K562 (cell line): Measurements from ENCODE around the gene KIF1A.

Source experiments
- ARID2 ChIP-seq: fragments of 450-650 bp; IDR thresholded peaks from 2 replicates; pipeline ENCODE4 v1.6.1; 2017; ENCODE audit warnings: antibody characterized with exemption, mild to moderate bottlenecking
- BHLHE40 ChIP-seq: IDR thresholded peaks from 2 replicates; pipeline ENCODE4 v1.6.1; 2011; ENCODE audit warnings: low read length, improper control_type of control experiment
- FOXK1 ChIP-seq: sonication (generic); formaldehyde crosslinking; IDR thresholded peaks from 2 replicates; pipeline ENCODE4 v1.8.0; 2022; ENCODE audit warnings: missing genetic modification reagents, mild to moderate bottlenecking, borderline replicate concordance
- MXI1 ChIP-seq: IDR thresholded peaks from 2 replicates; pipeline ENCODE4 v1.6.1; 2011; ENCODE audit warnings: low read depth, mild to moderate bottlenecking, improper control_type of control experiment, low read length
- POLR2AphosphoS5 ChIP-seq: IDR thresholded peaks from 2 replicates; pipeline ENCODE4 v1.6.1; 2011; ENCODE audit warnings: mild to moderate bottlenecking, low read depth, low read length, moderate library complexity; ENCODE audit not compliant: control insufficient read depth, insufficient read depth
- RNF2 ChIP-seq: sonication (generic); IDR thresholded peaks from 2 replicates; pipeline ENCODE4 v1.6.1; 2016
- YY1 ChIP-seq, 3 experiments: IDR thresholded peaks; 2 replicates each; pipeline ENCODE4 v1.6.1; 2011; ENCODE audit warnings: low read length in 2 of 3, mild to moderate bottlenecking in 2 of 3, moderate library complexity in 2 of 3, borderline replicate concordance in 1 of 3, control low read depth in 1 of 3, low read depth in 1 of 3; ENCODE audit not compliant: insufficient read depth in 3 of 3, insufficient replicate concordance in 2 of 3, control insufficient read depth in 1 of 3, insufficient read length in 1 of 3; ENCODE audit errors: extremely low read depth in 1 of 3
- ZNF263 ChIP-seq: sonication (generic); formaldehyde crosslinking; IDR thresholded peaks from 2 replicates; pipeline ENCODE4 v1.8.0; 2022; ENCODE audit warnings: mild to moderate bottlenecking, missing genetic modification reagents, borderline replicate concordance
- ZNF347 ChIP-seq: fragments of 450-650 bp; formaldehyde crosslinking; IDR thresholded peaks from 2 replicates; pipeline ENCODE4 v1.4.0; 2020; ENCODE audit warnings: low read depth, mild to moderate bottlenecking, moderate library complexity
- ZNF561 ChIP-seq: fragments of 450-650 bp; formaldehyde crosslinking; conservative IDR thresholded peaks from 2 replicates; pipeline ENCODE4 v1.4.0; 2020; ENCODE audit warnings: mild to moderate bottlenecking, moderate library complexity
- TF ChIP-seq, protein P1 (sequence below), 3 experiments: IDR thresholded peaks in 2 of 3; conservative IDR thresholded peaks in 1 of 3; 2 replicates each; pipeline ENCODE4 v1.5.1; 2011 to 2012; ENCODE audit warnings: low read length in 3 of 3, mild to moderate bottlenecking in 3 of 3, control low read depth in 2 of 3, improper control_type of control experiment in 1 of 3, inconsistent platforms in 1 of 3, low read depth in 1 of 3, mixed read lengths in 1 of 3, moderate library complexity in 1 of 3; ENCODE audit not compliant: insufficient read depth in 2 of 3
- TF ChIP-seq, protein P2 (sequence below): fragments of 450-650 bp; IDR thresholded peaks from 2 replicates; pipeline ENCODE4 v1.6.1; 2016; ENCODE audit warnings: low read depth

DNA sequence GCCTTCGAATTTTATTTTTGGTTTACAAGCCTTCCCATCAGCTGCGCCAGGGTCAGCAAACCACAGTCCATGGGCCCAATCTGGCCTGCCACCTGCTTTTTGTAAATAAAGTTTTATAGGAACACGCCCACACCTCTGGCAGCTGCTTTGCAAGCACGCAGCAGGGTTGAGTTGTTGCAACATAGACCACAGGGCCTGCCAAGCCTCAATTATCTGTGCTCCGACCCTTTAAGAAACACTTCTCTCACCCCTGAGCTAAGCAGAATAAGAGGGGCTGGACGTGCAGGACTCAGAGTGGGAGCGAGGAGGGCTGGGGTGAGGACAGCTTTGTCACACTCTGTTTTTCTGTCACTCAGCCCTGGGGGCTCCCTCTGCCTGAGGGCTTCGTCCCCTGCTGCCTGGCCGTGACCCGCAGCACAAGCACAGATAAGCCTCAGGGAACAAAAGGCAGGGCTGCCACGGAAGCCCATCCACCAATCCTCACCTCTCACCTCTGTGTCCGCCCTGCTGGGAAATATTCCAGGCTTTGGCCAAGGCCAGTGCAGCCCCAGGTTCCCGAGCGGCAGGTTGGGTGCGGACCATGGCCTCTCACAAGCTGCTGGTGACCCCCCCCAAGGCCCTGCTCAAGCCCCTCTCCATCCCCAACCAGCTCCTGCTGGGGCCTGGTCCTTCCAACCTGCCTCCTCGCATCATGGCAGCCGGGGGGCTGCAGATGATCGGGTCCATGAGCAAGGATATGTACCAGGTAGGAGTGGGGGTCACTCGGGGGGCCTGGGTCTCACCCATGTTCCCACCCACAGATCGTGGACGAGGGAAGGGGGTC, 48.5 kb upstream of the KIF1A start, which contains the start of gene AGXT:
- TF ChIP-seq MXI1, result no peak
- TF ChIP-seq ARID2, result no peak
- TF ChIP-seq BHLHE40, result no peak
- TF ChIP-seq ZNF263 (CRISPR knock-in tag), result no peak
- TF ChIP-seq, protein P1, sequence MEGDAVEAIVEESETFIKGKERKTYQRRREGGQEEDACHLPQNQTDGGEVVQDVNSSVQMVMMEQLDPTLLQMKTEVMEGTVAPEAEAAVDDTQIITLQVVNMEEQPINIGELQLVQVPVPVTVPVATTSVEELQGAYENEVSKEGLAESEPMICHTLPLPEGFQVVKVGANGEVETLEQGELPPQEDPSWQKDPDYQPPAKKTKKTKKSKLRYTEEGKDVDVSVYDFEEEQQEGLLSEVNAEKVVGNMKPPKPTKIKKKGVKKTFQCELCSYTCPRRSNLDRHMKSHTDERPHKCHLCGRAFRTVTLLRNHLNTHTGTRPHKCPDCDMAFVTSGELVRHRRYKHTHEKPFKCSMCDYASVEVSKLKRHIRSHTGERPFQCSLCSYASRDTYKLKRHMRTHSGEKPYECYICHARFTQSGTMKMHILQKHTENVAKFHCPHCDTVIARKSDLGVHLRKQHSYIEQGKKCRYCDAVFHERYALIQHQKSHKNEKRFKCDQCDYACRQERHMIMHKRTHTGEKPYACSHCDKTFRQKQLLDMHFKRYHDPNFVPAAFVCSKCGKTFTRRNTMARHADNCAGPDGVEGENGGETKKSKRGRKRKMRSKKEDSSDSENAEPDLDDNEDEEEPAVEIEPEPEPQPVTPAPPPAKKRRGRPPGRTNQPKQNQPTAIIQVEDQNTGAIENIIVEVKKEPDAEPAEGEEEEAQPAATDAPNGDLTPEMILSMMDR (IDR thresholded peaks at IDR 0.05 in 2 of 3, conservative IDR thresholded peaks at IDR 0.05 in 1 of 3; ENCODE audit: insufficient read depth in 2 of 3, low read depth in 1 of 3, low read length in 3 of 3), result no peak
- TF ChIP-seq POLR2AphosphoS5, result no peak
- TF ChIP-seq FOXK1 (CRISPR knock-in tag), result no peak
- TF ChIP-seq, protein P2, sequence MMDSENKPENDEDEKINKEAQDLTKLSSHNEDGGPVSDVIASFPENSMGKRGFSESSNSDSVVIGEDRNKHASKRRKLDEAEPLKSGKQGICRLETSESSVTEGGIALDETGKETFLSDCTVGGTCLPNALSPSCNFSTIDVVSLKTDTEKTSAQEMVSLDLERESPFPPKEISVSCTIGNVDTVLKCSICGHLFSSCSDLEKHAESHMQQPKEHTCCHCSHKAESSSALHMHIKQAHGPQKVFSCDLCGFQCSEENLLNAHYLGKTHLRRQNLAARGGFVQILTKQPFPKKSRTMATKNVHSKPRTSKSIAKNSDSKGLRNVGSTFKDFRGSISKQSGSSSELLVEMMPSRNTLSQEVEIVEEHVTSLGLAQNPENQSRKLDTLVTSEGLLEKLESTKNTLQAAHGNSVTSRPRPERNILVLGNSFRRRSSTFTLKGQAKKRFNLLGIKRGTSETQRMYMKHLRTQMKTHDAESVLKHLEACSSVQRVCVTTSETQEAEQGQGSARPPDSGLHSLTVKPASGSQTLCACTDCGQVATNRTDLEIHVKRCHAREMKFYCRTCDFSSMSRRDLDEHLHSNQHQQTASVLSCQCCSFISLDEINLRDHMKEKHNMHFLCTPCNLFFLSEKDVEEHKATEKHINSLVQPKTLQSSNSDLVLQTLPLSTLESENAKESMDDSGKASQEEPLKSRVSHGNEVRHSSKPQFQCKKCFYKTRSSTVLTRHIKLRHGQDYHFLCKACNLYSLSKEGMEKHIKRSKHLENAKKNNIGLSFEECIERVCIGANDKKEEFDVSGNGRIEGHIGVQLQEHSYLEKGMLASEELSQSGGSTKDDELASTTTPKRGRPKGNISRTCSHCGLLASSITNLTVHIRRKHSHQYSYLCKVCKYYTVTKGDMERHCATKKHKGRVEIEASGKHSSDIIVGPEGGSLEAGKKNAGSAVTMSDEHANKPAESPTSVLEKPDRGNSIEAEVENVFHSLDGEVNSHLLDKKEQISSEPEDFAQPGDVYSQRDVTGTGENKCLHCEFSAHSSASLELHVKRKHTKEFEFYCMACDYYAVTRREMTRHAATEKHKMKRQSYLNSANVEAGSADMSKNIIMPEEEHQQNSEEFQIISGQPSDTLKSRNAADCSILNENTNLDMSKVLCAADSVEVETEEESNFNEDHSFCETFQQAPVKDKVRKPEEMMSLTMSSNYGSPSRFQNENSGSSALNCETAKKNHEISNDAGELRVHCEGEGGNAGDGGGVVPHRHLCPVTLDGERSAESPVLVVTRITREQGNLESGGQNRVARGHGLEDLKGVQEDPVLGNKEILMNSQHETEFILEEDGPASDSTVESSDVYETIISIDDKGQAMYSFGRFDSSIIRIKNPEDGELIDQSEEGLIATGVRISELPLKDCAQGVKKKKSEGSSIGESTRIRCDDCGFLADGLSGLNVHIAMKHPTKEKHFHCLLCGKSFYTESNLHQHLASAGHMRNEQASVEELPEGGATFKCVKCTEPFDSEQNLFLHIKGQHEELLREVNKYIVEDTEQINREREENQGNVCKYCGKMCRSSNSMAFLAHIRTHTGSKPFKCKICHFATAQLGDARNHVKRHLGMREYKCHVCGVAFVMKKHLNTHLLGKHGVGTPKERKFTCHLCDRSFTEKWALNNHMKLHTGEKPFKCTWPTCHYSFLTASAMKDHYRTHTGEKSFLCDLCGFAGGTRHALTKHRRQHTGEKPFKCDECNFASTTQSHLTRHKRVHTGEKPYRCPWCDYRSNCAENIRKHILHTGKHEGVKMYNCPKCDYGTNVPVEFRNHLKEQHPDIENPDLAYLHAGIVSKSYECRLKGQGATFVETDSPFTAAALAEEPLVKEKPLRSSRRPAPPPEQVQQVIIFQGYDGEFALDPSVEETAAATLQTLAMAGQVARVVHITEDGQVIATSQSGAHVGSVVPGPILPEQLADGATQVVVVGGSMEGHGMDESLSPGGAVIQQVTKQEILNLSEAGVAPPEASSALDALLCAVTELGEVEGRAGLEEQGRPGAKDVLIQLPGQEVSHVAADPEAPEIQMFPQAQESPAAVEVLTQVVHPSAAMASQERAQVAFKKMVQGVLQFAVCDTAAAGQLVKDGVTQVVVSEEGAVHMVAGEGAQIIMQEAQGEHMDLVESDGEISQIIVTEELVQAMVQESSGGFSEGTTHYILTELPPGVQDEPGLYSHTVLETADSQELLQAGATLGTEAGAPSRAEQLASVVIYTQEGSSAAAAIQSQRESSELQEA, result no peak
- TF ChIP-seq ZNF347 (CRISPR knock-in tag), result no peak
- no peak for TF ChIP-seq YY1 (IDR thresholded peaks at IDR 0.05; ENCODE audit: borderline replicate concordance in 1 of 3, control insufficient read depth in 1 of 3, extremely low read depth in 1 of 3, insufficient read depth in 3 of 3, insufficient read length in 1 of 3, insufficient replicate concordance in 2 of 3, low read depth in 1 of 3, low read length in 2 of 3)
- no peak for TF ChIP-seq ZNF561 (CRISPR knock-in tag)
- TF ChIP-seq RNF2, result no peak
